H1 (cell line): Measurements from ENCODE around the gene GHRHR. TPM values are rescaled to one million over a fixed set of nuclear protein-coding genes. Genes with fewer than 3 reads are reported as not detected.

Experiments
- CTCF ChIA-PET: fragments of 300-600 bp; sonication (Branson Sonifier 250); formaldehyde crosslinking; loops from one replicate; lab custom pipeline; 2021; ENCODE audit not compliant: partially characterized antibody; lab: Charles Lee
- POLR2A ChIA-PET: fragments of 300-600 bp; sonication (Branson Sonifier 250); formaldehyde crosslinking; loops from one replicate; lab custom pipeline; 2021; ENCODE audit warnings: inconsistent platforms; ENCODE audit not compliant: partially characterized antibody; lab: Charles Lee
- DNase-seq, 2 experiments: peaks; one replicate each; pipeline versions ENCODE4 v3.0.0 to v3.0.0-alpha.2; 2010 to 2022; ENCODE audit warnings: low spot score in 2 of 2, low read depth in 1 of 2, mixed read lengths in 1 of 2
- FAIRE-seq: peaks from 2 replicates; lab custom pipeline; 2011; peaks lifted over from hg19 to GRCh38; lab: Jason Lieb, UNC
- H2AFZ ChIP-seq: 2 replicates; pipeline ENCODE4 v1.8.1; 2012; ENCODE audit warnings: low read length, inconsistent platforms
- H2AK5ac ChIP-seq: 2 replicates; pipeline ENCODE4 v1.6.1; 2013; ENCODE audit warnings: low read depth, low read length
- H2BK120ac ChIP-seq: replicated peaks from 2 replicates; pipeline ENCODE3; 2013; ENCODE audit warnings: low read depth, low read length, inconsistent platforms
- H2BK12ac ChIP-seq: 2 replicates; pipeline ENCODE4 v1.6.1; 2013; ENCODE audit warnings: low read depth, low read length
- H2BK15ac ChIP-seq: 2 replicates; pipeline ENCODE4 v1.6.1; 2013; ENCODE audit warnings: low read length
- H2BK20ac ChIP-seq: 2 replicates; pipeline ENCODE4 v1.6.1; 2013; ENCODE audit warnings: low read length
- H2BK5ac ChIP-seq: 2 replicates; pipeline ENCODE4 v1.6.1; 2013; ENCODE audit warnings: low read depth, low read length
- H3K14ac ChIP-seq: 2 replicates; pipeline ENCODE4 v1.6.1; 2013; ENCODE audit warnings: inconsistent platforms; ENCODE audit not compliant: insufficient read length
- H3K18ac ChIP-seq: 2 replicates; pipeline ENCODE4 v1.6.1; 2013; ENCODE audit warnings: low read length; ENCODE audit errors: extremely low read depth
- H3K23ac ChIP-seq: 2 replicates; pipeline ENCODE4 v1.6.1; 2013; ENCODE audit warnings: inconsistent platforms; ENCODE audit not compliant: insufficient read length
- H3K23me2 ChIP-seq: 2 replicates; pipeline ENCODE4 v1.6.1; 2013; ENCODE audit warnings: low read depth, low read length
- H3K27ac ChIP-seq: 2 replicates; pipeline ENCODE4 v1.6.1; 2011; ENCODE audit warnings: low read depth, low read length, inconsistent platforms
- H3K27me3 ChIP-seq, 4 experiments: replicated peaks in 1 of 4; 1 replicate in 1 of 4; 2 replicates in 3 of 4; pipeline versions ENCODE4 v1.6.1 to v1.8.1; 2011 to 2013; ENCODE audit warnings: low read length in 3 of 4, mild to moderate bottlenecking in 3 of 4, inconsistent platforms in 2 of 4, mixed read lengths in 2 of 4, moderate library complexity in 1 of 4; ENCODE audit not compliant: control insufficient read depth in 3 of 4, insufficient read depth in 3 of 4; ENCODE audit errors: extremely low read depth in 1 of 4
- H3K36me3 ChIP-seq, 4 experiments: 2 replicates each; pipeline versions ENCODE4 v1.6.1 to v1.8.1; 2011 to 2013; ENCODE audit warnings: mild to moderate bottlenecking in 4 of 4, low read length in 3 of 4, moderate library complexity in 2 of 4, control low read depth in 1 of 4, inconsistent platforms in 1 of 4; ENCODE audit not compliant: insufficient read depth in 4 of 4, control insufficient read depth in 2 of 4
- H3K4ac ChIP-seq: replicated peaks from 2 replicates; pipeline ENCODE3; 2013; ENCODE audit warnings: low read length, low read depth, mixed read lengths, inconsistent platforms; ENCODE audit not compliant: insufficient read length
- H3K4me1 ChIP-seq, 4 experiments: replicated peaks in 1 of 4; 1 replicate in 1 of 4; 2 replicates in 3 of 4; pipeline versions ENCODE4 v1.6.1 to v1.8.1; 2011 to 2013; ENCODE audit warnings: low read length in 3 of 4, inconsistent platforms in 2 of 4, mixed read lengths in 1 of 4; ENCODE audit not compliant: insufficient read depth in 4 of 4, control insufficient read depth in 3 of 4
- H3K4me2 ChIP-seq, 2 experiments: 2 replicates each; pipeline versions ENCODE4 v1.6.1 to v1.8.1; 2011 to 2013; ENCODE audit warnings: low read depth in 2 of 2, low read length in 2 of 2, control low read depth in 1 of 2, inconsistent platforms in 1 of 2, mild to moderate bottlenecking in 1 of 2; ENCODE audit not compliant: insufficient read depth in 1 of 2
- H3K4me3 ChIP-seq, 4 experiments: fragments of 200-600, 300-600 bp in 1 of 4; sonication (generic), shearing (Covaris generic), sonication (Bioruptor Twin) in 1 of 4; 2 replicates each; pipeline versions ENCODE4 v1.5.1 to v1.8.1; 2011 to 2016; ENCODE audit warnings: low read length in 4 of 4, low read depth in 3 of 4, control low read depth in 2 of 4, inconsistent platforms in 2 of 4, mild to moderate bottlenecking in 2 of 4, mixed read lengths in 1 of 4, moderate library complexity in 1 of 4; ENCODE audit not compliant: insufficient read depth in 2 of 4; ENCODE audit errors: extremely low read depth in 1 of 4
- H3K56ac ChIP-seq: replicated peaks from 2 replicates; pipeline ENCODE3; 2013; ENCODE audit warnings: low read depth, mild to moderate bottlenecking, mixed read lengths, low read length, inconsistent platforms; ENCODE audit not compliant: insufficient read length
- H3K79me1 ChIP-seq: 2 replicates; pipeline ENCODE4 v1.6.1; 2013; ENCODE audit warnings: low read depth, low read length, control low read depth
- H3K79me2 ChIP-seq, 2 experiments: 2 replicates each; pipeline versions ENCODE4 v1.6.1 to v1.8.1; 2012 to 2013; ENCODE audit warnings: low read length in 2 of 2, mild to moderate bottlenecking in 2 of 2, inconsistent platforms in 1 of 2; ENCODE audit not compliant: insufficient read depth in 2 of 2, control insufficient read depth in 1 of 2
- H3K9ac ChIP-seq, 4 experiments: replicated peaks in 1 of 4; 1 replicate in 1 of 4; 2 replicates in 3 of 4; pipeline versions ENCODE4 v1.6.1 to v1.8.1; 2011 to 2013; ENCODE audit warnings: low read depth in 3 of 4, low read length in 3 of 4, control low read depth in 2 of 4, mild to moderate bottlenecking in 2 of 4, moderate library complexity in 2 of 4, inconsistent platforms in 1 of 4; ENCODE audit errors: extremely low read depth in 1 of 4
- H3K9me3 ChIP-seq, 2 experiments: 2 replicates each; pipeline versions ENCODE4 v1.6.1 to v1.8.1; 2012 to 2013; ENCODE audit warnings: mild to moderate bottlenecking in 2 of 2, moderate library complexity in 2 of 2, control low read depth in 1 of 2, inconsistent platforms in 1 of 2, low read depth in 1 of 2, low read length in 1 of 2, mixed read lengths in 1 of 2; ENCODE audit not compliant: insufficient read depth in 2 of 2
- H4K20me1 ChIP-seq, 2 experiments: replicated peaks in 1 of 2; 2 replicates each; pipeline versions ENCODE3 to v1.8.1; 2011 to 2013; ENCODE audit warnings: inconsistent platforms in 2 of 2, low read length in 2 of 2, mild to moderate bottlenecking in 1 of 2; ENCODE audit not compliant: insufficient read depth in 2 of 2, control insufficient read depth in 1 of 2
- H4K5ac ChIP-seq: 2 replicates; pipeline ENCODE4 v1.6.1; 2013; ENCODE audit warnings: low read length, low read depth, mixed read lengths, inconsistent platforms; ENCODE audit not compliant: insufficient read length
- H4K8ac ChIP-seq: 2 replicates; pipeline ENCODE4 v1.8.0; 2013; ENCODE audit warnings: mild to moderate bottlenecking, moderate library complexity, low read length, inconsistent platforms; ENCODE audit not compliant: insufficient read depth; ENCODE audit errors: extremely low read depth
- H4K91ac ChIP-seq: replicated peaks from 2 replicates; pipeline ENCODE3; 2013; ENCODE audit warnings: low read length, mixed read lengths, inconsistent platforms; ENCODE audit not compliant: insufficient read length
- BRCA1 ChIP-seq: IDR thresholded peaks from 2 replicates; pipeline ENCODE4 v1.6.1; 2012; ENCODE audit warnings: low read depth, low read length, improper control_type of control experiment
- CEBPB ChIP-seq: IDR thresholded peaks from 2 replicates; pipeline ENCODE4 v1.6.1; 2012; ENCODE audit warnings: low read depth, low read length
- E2F6 ChIP-seq: IDR thresholded peaks from 2 replicates; pipeline ENCODE4 v1.6.1; 2012; ENCODE audit warnings: inconsistent platforms
- EZH2 ChIP-seq: fragments of 200-600 bp; sonication (generic); IDR thresholded peaks from 2 replicates; pipeline ENCODE4 v1.7.1; 2012; ENCODE audit warnings: low read depth, mild to moderate bottlenecking, moderate library complexity, low read length, inconsistent platforms; ENCODE audit not compliant: severe bottlenecking
- JUND ChIP-seq: IDR thresholded peaks from 2 replicates; pipeline ENCODE4 v1.6.1; 2011; ENCODE audit warnings: mild to moderate bottlenecking, improper control_type of control experiment, low read length
- KDM1A ChIP-seq: fragments of 200-600, 300-600 bp; sonication (generic); IDR thresholded peaks from 2 replicates; pipeline ENCODE4 v1.7.1; 2016; ENCODE audit warnings: mild to moderate bottlenecking, low read length, borderline replicate concordance
- PHF8 ChIP-seq: fragments of 200-600 bp; sonication (generic); conservative IDR thresholded peaks from 2 replicates; pipeline ENCODE4 v1.7.1; 2012; ENCODE audit warnings: low read depth, mild to moderate bottlenecking, inconsistent platforms, low read length, moderate library complexity
- RFX5 ChIP-seq: IDR thresholded peaks from 2 replicates; pipeline ENCODE4 v1.6.1; 2011; ENCODE audit warnings: low read depth, low read length, improper control_type of control experiment, borderline replicate concordance
- SP2 ChIP-seq: IDR thresholded peaks from 2 replicates; pipeline ENCODE4 v1.6.1; 2012; ENCODE audit warnings: mild to moderate bottlenecking, low read length, inconsistent platforms
- SRF ChIP-seq: IDR thresholded peaks from 2 replicates; pipeline ENCODE4 v1.6.1; 2011; ENCODE audit warnings: mild to moderate bottlenecking, low read depth, low read length, moderate library complexity
- SUZ12 ChIP-seq: fragments of 200-600 bp; sonication (generic); IDR thresholded peaks from 2 replicates; pipeline ENCODE4 v1.6.1; 2012; ENCODE audit warnings: mild to moderate bottlenecking, inconsistent platforms, low read length, moderate library complexity, mixed read lengths
- USF2 ChIP-seq: IDR thresholded peaks from 2 replicates; pipeline ENCODE4 v1.6.1; 2011; ENCODE audit warnings: low read length, improper control_type of control experiment
- YY1 ChIP-seq: IDR thresholded peaks from 2 replicates; pipeline ENCODE4 v1.6.1; 2011; ENCODE audit warnings: low read depth, mild to moderate bottlenecking, low read length
- WGBS, 2 experiments: shearing (Covaris generic) in 1 of 2; methylation state at CpG; one replicate each; pipeline versions ENCODE4 v1.1.6 to v1.1.7; 2013 to 2015; ENCODE audit warnings: low lambda C conversion rate in 2 of 2, mixed read lengths in 2 of 2, inconsistent platforms in 1 of 2, low coverage in 1 of 2, missing lambda C conversion rate in 1 of 2; ENCODE audit not compliant: insufficient replicate concordance in 2 of 2, insufficient coverage in 1 of 2, insufficient read length in 1 of 2; ENCODE audit errors: extremely low coverage in 1 of 2, missing lambda C conversion rate in 1 of 2; 5-methylcytosine and 5-hydroxymethylcytosine counted together
- polyA plus RNA-seq, 7 experiments: library from polyadenylated mRNA; depleted of rRNA in 3 of 7; stranded (reverse) in 5 of 7; unstranded in 2 of 7; fragments of >200 nt in 5 of 7; fragments of 200-250 nt in 2 of 7; gene quantifications; 1 replicate in 5 of 7; 2 replicates in 1 of 7; 4 replicates in 1 of 7; pipeline versions ENCODE4 v1.2.1 to v1.2.3, GENCODE V29; 2011 to 2013; ENCODE audit warnings: missing spikeins in 2 of 7, mixed read lengths in 2 of 7
- total RNA-seq: library from RNA; stranded (reverse); fragmentation: NEBNext Ultra II Directional; extraction: Animal tissue kit (Norgen Biotek cat#: 25700); gene quantifications from 2 replicates; pipeline ENCODE4 v1.2.1, GENCODE V29; 2021

The GHRHR gene
- total and polyA plus RNA-seq, 2 of the 8 experiments (the other 6 are each of a cell fraction or from before 2014, with no cell fraction given): 0.60 to 6.5 TPM

GRCh38 chr7:30922596-30922995 lies 41.2 kb upstream of the GHRHR start:
- no peak overlapping the region for H3K9ac ChIP-seq
- H4K5ac ChIP-seq: no peak overlapping the region
- no peaks in the 10 kb centered on the region for H3K9me3 ChIP-seq
- FAIRE-seq: no peak
- no peak overlapping the region for H3K4me2 ChIP-seq
- ChIA-PET POLR2A (interaction anchor here (0.8 kb wide), 1 partner anchor 11 kb away, joined by 3 read pairs; no protein-coding TSS in a partner anchor), CTCF (interaction anchor here (0.8 to 2.0 kb wide), 6 partner anchors 10 to 138 kb away, joined by 3 to 9 read pairs (median 4); no protein-coding TSS in a partner anchor)
- H4K8ac ChIP-seq: no peak overlapping the region; the same call in 1 of the 2 replicates
- H2AK5ac ChIP-seq: no peak overlapping the region
- H2BK15ac ChIP-seq: no peak overlapping the region
- H2BK5ac ChIP-seq: no peak overlapping the region
- H2BK120ac ChIP-seq: no peak overlapping the region
- H3K4me1 ChIP-seq: no peaks in the 10 kb centered on the region
- no peak overlapping the region for H2AFZ ChIP-seq
- H3K4ac ChIP-seq: no peak overlapping the region
- no peak overlapping the region for H3K23ac ChIP-seq
- H3K56ac ChIP-seq: no peak overlapping the region
- no peak for DNase-seq
- no peak overlapping the region for H3K14ac ChIP-seq
- H3K23me2 ChIP-seq: no peaks in the 10 kb centered on the region
- H4K91ac ChIP-seq: no peak overlapping the region
- no peak overlapping the region for H3K4me3 ChIP-seq
- 90% methylated on average over 9 of the region's 9 CpGs; no CpG with 5 or more reads in 1 of the 2 experiments for WGBS, 2 experiments
- no peak overlapping the region for H3K18ac ChIP-seq
- H2BK12ac ChIP-seq: no peak overlapping the region
- H4K20me1 ChIP-seq: no peaks in the 10 kb centered on the region
- no peaks in the 10 kb centered on the region for H3K79me2 ChIP-seq
- H2BK20ac ChIP-seq: no peak overlapping the region
- no peaks in the 10 kb centered on the region; a peak in 1 of 7 replicates for H3K27me3 ChIP-seq
- H3K36me3 ChIP-seq: no peaks in the 10 kb centered on the region
- no peaks in the 10 kb centered on the region for H3K79me1 ChIP-seq
- H3K27ac ChIP-seq: no peak overlapping the region
- TF ChIP-seq JUND (no peak), E2F6 (no peak), PHF8 (no peak), SP2 (no peak), YY1 (no peak), SRF (no peak), CEBPB (no peak), BRCA1 (no peak), SUZ12 (no peak), USF2 (no peak), EZH2 (no peak), RFX5 (no peak), KDM1A (no peak)
